ENCODE results near the gene MRPL37.
A peak's percentile ranks its signal among the peaks of the same experiment; 100 is the strongest.
"Not testable (repeated sequence)": the region's sequence is repeated elsewhere in the genome, so short reads cannot be mapped to it uniquely, and the experiment has no call there.

MRPL37 gene

DNA sequence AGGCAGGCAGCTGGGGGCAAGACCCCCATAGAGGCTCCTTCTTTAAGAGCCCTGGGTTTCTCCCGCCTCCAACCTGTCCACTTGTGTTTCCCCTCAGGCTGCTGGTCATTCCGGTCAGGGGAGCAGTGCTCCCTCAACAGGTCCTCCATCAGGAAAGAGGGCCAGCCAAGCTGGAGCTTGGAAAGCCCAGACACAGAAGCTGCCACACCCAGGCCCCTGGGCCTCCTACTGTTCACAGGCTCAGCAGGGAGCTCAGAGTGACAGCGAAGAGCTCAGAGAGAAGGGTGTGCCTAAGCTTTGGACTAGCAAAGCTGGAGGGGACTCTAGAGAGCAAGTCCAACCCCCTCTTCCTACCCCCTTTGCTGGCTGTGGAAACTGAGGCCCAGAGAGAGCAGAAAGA is 36.9 kb upstream of the MRPL37 start (continued):
- TF ChIP-seq ZNF426 (tag by site-specific recombination; IDR thresholded peaks at IDR 0.05) (no peak), ZIC2 (tag by site-specific recombination; IDR thresholded peaks at IDR 0.05) (peak; percentile 77)
- TF ChIP-seq, protein P1, sequence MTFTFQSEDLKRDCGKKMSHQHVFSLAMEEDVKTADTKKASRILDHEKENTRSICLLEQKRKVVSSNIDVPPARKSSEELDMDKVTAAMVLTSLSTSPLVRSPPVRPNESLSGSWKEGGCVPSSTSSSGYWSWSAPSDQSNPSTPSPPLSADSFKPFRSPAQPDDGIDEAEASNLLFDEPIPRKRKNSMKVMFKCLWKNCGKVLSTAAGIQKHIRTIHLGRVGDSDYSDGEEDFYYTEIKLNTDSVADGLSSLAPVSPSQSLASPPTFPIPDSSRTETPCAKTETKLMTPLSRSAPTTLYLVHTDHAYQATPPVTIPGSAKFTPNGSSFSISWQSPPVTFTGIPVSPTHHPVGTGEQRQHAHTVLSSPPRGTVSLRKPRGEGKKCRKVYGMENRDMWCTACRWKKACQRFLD (tag by site-specific recombination; IDR thresholded peaks at IDR 0.05): no peak
- TF ChIP-seq, protein P2, sequence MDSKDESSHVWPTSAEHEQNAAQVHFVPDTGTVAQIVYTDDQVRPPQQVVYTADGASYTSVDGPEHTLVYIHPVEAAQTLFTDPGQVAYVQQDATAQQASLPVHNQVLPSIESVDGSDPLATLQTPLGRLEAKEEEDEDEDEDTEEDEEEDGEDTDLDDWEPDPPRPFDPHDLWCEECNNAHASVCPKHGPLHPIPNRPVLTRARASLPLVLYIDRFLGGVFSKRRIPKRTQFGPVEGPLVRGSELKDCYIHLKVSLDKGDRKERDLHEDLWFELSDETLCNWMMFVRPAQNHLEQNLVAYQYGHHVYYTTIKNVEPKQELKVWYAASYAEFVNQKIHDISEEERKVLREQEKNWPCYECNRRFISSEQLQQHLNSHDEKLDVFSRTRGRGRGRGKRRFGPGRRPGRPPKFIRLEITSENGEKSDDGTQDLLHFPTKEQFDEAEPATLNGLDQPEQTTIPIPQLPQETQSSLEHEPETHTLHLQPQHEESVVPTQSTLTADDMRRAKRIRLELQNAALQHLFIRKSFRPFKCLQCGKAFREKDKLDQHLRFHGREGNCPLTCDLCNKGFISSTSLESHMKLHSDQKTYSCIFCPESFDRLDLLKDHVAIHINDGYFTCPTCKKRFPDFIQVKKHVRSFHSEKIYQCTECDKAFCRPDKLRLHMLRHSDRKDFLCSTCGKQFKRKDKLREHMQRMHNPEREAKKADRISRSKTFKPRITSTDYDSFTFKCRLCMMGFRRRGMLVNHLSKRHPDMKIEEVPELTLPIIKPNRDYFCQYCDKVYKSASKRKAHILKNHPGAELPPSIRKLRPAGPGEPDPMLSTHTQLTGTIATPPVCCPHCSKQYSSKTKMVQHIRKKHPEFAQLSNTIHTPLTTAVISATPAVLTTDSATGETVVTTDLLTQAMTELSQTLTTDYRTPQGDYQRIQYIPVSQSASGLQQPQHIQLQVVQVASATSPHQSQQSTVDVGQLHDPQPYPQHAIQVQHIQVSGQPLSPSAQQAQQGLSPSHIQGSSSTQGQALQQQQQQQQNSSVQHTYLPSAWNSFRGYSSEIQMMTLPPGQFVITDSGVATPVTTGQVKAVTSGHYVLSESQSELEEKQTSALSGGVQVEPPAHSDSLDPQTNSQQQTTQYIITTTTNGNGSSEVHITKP (tag by site-specific recombination; IDR thresholded peaks at IDR 0.05): no peak

DNA sequence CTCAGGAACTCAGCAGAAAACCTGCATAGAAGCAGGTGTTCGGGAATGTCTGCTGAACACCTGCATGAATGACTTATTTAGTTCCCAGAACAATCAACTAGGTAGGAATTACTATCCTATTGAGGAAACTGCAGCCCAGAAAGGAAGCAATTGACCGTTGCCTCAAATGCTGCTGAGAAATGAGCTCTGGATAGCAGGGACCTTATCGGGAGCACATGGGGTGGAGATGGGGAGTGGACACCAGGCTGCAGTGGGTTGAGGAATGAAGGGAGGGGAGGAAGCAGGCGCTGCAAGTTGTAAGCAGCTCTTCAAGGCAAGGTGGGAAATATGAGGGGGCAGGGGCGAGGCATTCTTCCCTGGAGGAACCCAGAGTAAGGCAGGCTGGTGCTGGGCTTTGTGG is 36.4 kb upstream of the MRPL37 start:
- Histone ChIP-seq H3K4me1 (ENCODE audit: control insufficient read depth, insufficient read depth, low read length) (no peaks in the 10 kb centered on the region; the same call in 1 of the 2 replicates), H3K4me3 (ENCODE audit: low read depth, low read length) (no peak overlapping the region), H3K27ac (ENCODE audit: extremely low read depth, low read depth, low read length) (no peak overlapping the region), H3K9me3 (ENCODE audit: control insufficient read depth, insufficient read depth, low read depth, low read length) (no peaks in the 10 kb centered on the region), H3K36me3 (ENCODE audit: control insufficient read depth in 2 of 2, insufficient read depth in 1 of 2, low read length in 2 of 2) (no peaks in the 10 kb centered on the region)
- CTCF ChIA-PET: interaction anchor here (0.6 kb wide), 2 partner anchors 406 to 726 kb away, joined by 3 to 4 read pairs; no protein-coding TSS in a partner anchor
- TF ChIP-seq ZNF341 (tag by site-specific recombination; IDR thresholded peaks at IDR 0.05; ENCODE audit: low read depth): no peak
- no peak for TF ChIP-seq ZNF558 (tag by site-specific recombination; IDR thresholded peaks at IDR 0.05)
- POLR2A ChIA-PET: interaction anchor here (1.0 kb wide), 1 partner anchor 36 kb away, joined by 4 read pairs; the partner anchor contains the start of genes CYB5RL and MRPL37

GRCh38 chr1:54165146-54165545 is 34.8 kb upstream of the MRPL37 start:
- H3K36me3 ChIP-seq (ENCODE audit: control insufficient read depth in 2 of 2, insufficient read depth in 1 of 2, low read length in 2 of 2): no peaks in the 10 kb centered on the region
- POLR2A ChIA-PET: no interaction called here
- no peaks in the 10 kb centered on the region; the same call in 1 of the 2 replicates for H3K4me1 ChIP-seq (ENCODE audit: control insufficient read depth, insufficient read depth, low read length)
- H3K4me3 ChIP-seq (ENCODE audit: low read depth, low read length): no peak overlapping the region
- CTCF ChIA-PET: no interaction called here
- H3K27ac ChIP-seq (ENCODE audit: extremely low read depth, low read depth, low read length): no peak overlapping the region
- no peaks in the 10 kb centered on the region for H3K9me3 ChIP-seq (ENCODE audit: control insufficient read depth, insufficient read depth, low read depth, low read length)
- TF ChIP-seq ZNF596 (tag by site-specific recombination; IDR thresholded peaks at IDR 0.05) (no peak), SALL2 (tag by site-specific recombination; IDR thresholded peaks at IDR 0.05; ENCODE audit: borderline replicate concordance) (no peak), BCL11A (tag by site-specific recombination; IDR thresholded peaks at IDR 0.05; ENCODE audit: low read depth) (no peak), ZNF76 (tag by site-specific recombination; IDR thresholded peaks at IDR 0.05; ENCODE audit: borderline replicate concordance, low read depth) (no peak), ZNF18 (tag by site-specific recombination; IDR thresholded peaks at IDR 0.05) (no peak), ZNF777 (tag by site-specific recombination; IDR thresholded peaks at IDR 0.05; ENCODE audit: borderline replicate concordance) (no peak), ZNF394 (tag by site-specific recombination; IDR thresholded peaks at IDR 0.05; ENCODE audit: borderline replicate concordance) (no peak), ZNF837 (tag by site-specific recombination; IDR thresholded peaks at IDR 0.05) (no peak), ZNF266 (tag by site-specific recombination; IDR thresholded peaks at IDR 0.05; ENCODE audit: low read depth) (no peak), OVOL3 (tag by site-specific recombination; IDR thresholded peaks at IDR 0.05) (no peak), GFI1B (tag by site-specific recombination; IDR thresholded peaks at IDR 0.05) (no peak), ZNF548 (tag by site-specific recombination; IDR thresholded peaks at IDR 0.05) (no peak), ZNF214 (tag by site-specific recombination; IDR thresholded peaks at IDR 0.05; ENCODE audit: borderline replicate concordance) (no peak), ZNF223 (tag by site-specific recombination; IDR thresholded peaks at IDR 0.05) (no peak)
- TF ChIP-seq, protein P3, sequence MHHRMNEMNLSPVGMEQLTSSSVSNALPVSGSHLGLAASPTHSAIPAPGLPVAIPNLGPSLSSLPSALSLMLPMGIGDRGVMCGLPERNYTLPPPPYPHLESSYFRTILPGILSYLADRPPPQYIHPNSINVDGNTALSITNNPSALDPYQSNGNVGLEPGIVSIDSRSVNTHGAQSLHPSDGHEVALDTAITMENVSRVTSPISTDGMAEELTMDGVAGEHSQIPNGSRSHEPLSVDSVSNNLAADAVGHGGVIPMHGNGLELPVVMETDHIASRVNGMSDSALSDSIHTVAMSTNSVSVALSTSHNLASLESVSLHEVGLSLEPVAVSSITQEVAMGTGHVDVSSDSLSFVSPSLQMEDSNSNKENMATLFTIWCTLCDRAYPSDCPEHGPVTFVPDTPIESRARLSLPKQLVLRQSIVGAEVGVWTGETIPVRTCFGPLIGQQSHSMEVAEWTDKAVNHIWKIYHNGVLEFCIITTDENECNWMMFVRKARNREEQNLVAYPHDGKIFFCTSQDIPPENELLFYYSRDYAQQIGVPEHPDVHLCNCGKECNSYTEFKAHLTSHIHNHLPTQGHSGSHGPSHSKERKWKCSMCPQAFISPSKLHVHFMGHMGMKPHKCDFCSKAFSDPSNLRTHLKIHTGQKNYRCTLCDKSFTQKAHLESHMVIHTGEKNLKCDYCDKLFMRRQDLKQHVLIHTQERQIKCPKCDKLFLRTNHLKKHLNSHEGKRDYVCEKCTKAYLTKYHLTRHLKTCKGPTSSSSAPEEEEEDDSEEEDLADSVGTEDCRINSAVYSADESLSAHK (tag by site-specific recombination; IDR thresholded peaks at IDR 0.05): no peak

GRCh38 chr1:54166357-54166756 is 33.6 kb upstream of the MRPL37 start:
- H3K36me3 ChIP-seq (ENCODE audit: control insufficient read depth in 2 of 2, insufficient read depth in 1 of 2, low read length in 2 of 2); H3K27ac ChIP-seq (ENCODE audit: extremely low read depth, low read depth, low read length); POLR2A ChIA-PET; H3K4me1 ChIP-seq (ENCODE audit: control insufficient read depth, insufficient read depth, low read length); H3K4me3 ChIP-seq (ENCODE audit: low read depth, low read length); H3K9me3 ChIP-seq (ENCODE audit: control insufficient read depth, insufficient read depth, low read depth, low read length); CTCF ChIA-PET: not testable (repeated sequence)

All from HEK293 (cell line).